Measurements from ENCODE around the gene ITGA11.

Gene ITGA11

DNA sequence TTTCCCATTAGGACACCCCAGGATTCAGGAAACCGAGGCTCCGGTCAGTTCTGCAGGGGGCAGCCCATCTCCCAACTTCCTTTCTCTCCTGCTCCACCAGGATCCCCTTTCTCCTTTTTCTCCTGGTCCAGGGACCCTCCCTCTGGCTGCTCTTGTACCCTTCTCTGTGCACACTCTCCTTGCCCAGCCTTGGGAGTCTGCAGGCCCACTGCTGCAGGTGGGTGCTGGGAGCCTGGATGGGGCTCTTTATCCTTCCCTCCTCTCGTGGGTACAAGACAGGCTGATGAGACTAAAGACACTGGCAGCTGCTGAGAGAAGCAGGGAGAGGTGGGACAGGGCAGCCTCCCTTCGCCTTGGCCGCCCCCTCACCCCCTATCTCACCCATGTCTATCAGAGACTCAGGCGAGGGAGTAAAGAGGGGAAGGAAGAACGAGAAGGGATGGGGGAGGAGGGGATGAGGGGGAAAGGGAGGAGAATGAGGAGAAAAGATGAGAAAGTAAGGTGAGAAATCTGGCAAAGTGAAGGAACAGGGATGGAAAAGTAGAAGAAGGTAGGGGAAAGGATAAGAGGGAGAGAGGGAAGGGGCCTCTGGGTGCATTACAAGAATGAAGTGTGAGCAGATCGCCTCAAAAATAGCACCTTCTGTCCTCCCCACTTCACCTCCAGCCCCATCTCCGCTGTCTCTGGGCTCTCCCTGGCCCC lies 45.2 kb downstream of the ITGA11 start:
- no peak for DNase-seq

DNA sequence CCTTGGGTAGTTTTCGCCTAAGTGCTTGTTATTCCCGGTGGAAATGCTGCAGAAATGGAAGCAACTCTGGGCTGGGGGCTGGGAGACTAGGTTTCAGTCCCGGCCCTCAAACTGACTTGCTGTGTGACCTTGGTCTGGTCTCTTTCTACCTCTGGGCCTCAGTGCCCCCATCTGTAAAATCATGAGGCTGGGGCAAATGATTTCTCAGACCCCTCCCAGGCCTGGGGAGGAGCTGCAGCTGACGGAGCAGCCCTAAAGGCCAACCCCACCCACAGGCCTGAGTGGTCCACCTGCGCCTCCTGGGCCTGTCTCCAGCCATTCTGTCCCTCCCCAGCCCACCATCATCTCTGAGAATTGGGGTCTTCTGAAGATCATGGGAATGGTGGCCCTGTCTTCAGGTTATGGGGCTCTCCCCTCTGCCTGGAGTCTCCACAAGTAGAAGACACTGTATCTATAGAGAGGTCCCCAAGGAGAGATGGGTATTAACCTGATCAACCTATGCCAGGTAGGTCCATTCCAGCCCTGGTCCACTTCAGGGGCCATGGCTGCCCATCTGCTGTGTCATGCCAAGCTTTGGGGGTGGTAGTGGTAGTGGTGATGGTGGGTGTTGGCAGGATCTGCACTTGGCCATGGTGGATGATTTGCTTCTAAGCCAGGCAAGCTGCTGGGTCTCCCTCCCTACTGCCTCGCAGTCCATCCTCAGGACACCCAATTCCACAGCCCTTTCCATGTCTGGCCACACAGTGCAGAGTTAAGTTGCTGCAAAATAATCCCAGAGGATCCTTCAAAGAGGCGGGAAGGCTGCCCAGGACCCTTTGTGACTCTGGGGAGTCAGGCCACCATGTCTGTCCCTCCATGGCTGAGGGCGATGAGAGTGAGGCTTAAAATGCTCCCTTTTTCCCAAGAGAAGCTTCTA lies 46.0 kb downstream of the ITGA11 start:
- DNase-seq: no peak

GRCh38 chr15:68385240-68385561 lies 46.8 kb downstream of the ITGA11 start:
- DNase-seq: no peak

GRCh38 chr15:68384451-68385239 lies 47.3 kb downstream of the ITGA11 start:
- DNase-seq: no peak

DNA sequence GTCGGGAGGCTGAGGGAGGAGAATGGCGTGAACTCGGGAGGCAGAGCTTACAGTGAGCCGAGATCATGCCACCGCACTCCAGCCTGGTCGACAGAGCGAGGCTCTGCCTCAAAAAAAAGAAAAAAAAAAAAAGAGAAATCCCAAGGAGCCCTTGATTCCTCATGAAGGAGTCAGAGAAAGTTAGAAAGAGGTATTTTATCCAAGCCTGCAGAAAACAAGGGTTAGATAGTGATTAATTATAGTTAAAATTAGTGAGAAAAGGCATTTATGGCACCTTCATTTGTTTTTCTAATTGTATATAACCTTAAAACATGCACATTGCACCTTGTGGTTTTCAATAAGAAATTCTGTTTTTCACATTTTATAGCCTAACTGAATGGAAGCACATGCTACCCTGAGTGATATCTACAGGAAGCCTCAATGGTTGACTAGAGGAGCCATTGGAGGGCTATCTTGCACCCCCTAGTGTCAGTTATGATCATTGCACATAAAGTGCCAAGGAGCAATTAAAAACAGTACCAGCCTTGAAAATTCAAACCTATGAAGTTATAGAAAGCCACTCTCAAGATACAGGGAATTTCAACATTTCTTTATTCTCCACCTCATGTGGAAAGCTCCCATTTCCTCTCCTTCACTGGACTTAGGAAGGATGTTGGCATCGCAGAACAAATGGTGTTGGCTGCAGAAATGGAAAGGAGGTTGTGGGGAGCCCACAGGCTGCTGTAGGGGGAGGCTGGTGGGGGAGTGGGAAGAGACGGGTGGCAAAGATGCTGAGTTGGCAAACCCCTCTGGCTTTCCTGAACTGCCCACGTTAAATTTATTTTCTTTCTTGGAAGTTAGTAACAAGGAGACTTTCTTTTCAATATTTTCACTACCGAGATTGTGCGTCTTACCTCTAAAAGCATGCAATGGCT lies 48.5 kb downstream of the ITGA11 start:
- no peak for DNase-seq

GRCh38 chr15:68382286-68383007 lies 49.5 kb downstream of the ITGA11 start:
- no peak for DNase-seq

GRCh38 chr15:68380456-68380855 lies 51.5 kb downstream of the ITGA11 start:
- DNase-seq: no peak

GRCh38 chr15:68379759-68380290 lies 52.1 kb downstream of the ITGA11 start:
- no peak for DNase-seq

DNA sequence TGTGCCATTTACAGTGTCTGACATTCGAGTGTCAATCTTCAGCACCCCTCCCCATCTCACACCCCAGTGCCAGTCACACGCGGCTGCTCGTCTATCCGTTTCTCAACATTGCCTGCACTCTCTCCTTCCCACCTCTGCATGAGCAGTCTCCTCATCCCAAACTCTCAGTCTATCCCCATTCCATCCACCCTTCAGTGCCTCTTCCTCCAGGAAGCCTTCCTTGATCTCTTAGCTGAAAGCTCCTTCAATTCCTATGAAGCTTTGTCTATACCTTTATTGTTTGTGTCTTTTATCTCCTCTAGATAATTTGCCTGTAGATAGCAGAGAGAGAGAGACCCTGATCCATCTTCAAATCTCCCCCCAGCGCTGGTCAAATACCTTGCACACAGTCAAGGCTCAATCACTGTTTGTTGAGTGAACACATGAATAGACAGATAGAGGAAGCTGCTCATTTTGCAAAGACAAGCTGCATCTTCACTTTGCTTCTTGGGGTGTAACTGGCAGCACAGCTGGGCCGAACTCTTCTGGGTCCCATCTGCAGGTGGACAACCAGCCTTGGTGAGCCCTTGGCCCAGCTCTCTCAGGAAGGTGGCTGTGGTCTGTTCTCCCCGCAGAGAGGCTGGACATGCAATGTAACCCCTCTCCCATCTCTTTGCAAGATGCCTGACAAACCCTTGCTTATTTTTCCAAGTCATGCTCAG lies 52.8 kb downstream of the ITGA11 start:
- DNase-seq: no peak

DNA sequence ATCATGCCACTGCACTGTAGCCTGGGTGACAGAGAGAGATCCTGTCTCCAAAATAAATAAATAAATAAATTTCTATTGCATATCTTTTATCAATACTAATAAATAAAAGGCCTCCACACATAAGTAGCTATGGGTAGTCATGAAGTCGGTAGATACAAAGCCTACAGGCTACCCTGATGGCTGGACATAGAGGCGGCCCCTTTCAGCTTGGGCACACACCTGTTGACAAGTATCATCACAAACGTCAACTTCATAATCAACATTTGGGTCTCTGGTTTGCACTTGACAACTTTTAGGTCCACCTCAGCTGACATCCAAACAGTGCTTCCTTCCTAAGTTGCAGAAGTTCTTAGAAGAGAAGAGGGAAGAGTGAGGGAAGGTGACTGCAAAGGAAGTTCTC lies 53.4 kb downstream of the ITGA11 start:
- no peak for DNase-seq

DNA sequence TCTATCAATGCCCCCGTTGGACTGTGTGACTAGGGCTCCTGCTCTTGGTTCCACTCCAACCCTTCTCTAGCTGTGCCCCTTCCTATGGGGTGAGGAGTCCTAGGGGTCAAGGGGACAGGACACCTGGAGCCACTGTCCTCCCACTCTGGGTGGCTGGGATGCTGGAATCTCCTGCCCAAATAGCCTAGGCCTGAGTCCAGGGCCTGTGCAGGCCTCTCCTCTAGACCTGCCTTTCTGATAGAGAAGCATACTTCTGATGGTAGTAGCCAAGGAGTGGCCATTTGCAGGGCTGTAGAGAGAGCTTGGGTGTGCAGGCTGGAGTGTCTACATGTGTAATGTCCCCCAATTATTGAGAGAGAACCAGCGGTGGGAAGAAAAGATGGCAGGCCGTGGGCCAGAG lies 54.2 kb downstream of the ITGA11 start:
- DNase-seq: no peak

DNA sequence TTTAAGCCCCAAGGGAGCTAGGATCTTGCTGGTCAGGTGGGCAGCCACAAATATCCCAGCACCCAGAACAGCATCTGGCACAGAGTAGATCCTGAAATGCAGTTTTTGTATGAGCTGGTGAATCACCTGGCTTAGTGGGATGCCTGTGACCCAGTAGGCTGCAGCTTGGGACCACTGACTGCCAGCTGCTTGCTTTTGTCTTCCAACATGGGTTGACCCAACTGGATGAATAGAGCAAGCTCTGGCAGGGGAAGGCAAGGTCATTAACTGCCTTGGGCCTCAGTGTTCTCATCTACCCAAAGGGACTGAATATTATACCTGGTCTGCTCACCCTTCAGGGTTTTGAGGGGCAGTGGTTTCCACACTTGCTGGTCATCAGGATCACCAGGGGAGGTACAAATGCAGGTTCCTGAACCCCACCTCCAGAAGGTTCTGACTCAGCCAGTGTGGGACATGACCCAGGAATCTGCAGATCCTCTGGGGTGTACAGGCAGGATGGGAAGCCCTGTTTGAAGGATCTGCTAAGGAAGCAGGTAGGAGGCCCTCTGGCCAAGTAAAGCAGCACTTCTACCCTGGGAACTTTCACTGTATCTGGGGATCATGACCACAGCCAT lies 55.4 kb downstream of the ITGA11 start:
- DNase-seq: no peak

DNA sequence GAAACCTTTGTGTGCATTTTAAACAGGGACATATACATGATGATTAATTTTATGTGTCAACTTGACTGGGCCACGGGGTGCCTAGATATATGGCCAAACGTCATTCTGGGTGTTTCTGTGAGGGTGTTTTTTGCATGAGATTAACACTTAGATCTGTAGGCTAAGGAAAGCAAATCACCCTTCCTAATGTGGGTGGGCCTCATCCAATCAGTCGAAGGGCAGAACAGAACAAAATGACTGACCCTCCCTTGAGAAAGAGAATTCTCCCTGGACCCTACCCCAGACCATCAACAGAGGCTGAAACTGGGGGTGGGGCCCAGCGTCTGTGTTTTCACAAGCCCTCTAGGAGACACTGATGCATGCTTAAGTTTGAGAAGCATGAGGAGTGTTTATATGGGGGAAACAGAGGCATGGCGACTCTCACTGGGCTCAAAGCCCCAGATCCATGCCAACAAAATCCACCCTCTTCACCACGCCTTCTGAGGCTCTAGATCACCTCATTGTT lies 56.2 kb downstream of the ITGA11 start:
- no peak for DNase-seq

DNA sequence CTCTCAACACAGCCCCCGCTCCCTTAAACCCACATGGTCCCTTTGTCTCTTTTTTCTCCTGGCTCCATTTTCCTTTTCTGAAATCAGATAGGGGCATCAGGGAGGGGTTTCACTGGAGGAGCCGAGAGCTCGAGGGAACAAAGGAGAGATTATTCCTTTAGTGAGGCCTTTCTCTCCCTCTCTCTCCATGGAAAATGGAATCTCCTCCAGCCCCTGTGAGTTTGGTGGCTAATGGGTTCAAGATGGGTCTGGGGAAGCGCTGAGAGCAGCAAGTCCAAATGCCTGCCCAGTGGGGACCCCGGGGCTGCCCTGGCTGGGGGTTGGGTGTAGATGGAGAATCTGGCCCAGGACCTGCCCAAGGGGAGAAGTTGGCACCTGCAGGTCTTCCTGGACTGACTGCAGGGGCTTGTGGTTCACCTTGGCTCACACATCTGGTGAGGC lies 56.8 kb downstream of the ITGA11 start:
- DNase-seq: no peak

DNA sequence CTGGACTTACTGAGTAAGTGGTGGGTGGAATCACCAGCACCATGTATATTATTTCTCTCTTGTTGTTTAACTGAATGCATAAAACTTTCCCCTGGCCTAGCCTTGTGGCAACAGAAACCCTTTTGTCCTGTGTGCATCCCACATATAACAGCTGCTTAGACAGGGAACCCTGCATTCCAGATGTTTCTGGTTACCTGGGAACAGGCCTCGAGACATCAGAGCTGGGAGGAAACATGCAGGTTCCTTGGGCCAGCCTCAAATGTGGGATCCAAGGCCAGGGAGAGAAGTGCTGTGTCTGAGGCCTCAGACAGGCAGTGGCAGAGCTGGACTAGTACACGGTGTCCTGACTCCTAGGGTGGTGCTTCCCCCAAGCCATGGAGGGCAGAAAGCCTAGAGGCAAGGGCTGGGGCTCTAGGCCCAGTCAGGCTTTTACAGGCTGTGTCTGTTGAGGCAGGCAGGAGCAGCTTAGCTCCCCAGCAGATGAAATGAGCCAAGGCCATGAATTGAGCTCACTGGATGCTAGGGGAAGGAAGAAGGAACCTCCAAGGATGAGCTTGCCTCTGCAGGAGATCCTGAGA lies 57.7 kb downstream of the ITGA11 start:
- no peak for DNase-seq

DNA sequence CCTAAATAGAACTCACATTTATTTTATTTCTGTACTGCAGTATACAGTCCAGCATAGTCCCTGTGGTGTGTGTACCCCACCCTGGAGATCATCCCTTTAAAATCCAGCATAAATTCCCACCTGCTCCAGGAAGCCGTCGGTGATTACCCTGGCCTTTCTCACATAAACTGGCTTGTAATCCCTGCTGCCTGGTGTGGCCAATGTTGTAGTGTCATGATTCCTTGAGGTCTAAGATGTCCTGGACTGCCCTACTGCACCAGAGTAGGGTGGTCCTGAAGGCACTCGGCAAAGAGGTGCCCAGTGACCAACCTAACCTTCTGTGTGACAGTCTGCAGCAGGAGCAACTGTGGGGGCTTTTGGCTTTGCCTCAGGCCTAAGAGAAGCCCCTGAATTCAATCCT lies 58.9 kb downstream of the ITGA11 start:
- DNase-seq: no peak

DNA sequence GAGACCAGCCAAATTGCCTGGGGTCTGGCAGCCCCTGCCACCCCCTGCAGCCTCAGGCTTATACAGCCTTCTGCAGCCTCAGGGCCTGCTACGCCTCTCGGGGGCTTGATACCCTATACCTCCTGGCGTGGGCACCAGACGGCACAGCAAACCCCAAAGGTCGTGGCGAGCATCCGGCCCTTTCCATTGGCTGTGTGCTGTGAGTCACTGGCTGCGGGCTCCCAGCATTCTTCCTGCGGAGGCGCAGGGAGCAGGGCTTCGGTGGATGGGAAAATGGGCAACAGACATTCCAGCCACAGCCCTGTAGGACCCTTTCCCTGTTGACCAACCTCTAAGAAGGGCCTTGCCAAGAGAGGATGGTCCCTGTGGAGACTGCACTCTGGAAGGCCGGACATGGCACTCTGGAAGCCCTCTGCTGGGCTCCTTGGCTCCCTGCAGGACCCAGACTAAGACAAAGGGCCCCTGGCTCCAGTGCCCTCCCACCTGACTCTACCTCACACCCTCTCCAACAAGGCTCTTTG lies 59.6 kb downstream of the ITGA11 start:
- no peak for DNase-seq

- no peak for DNase-seq
These were observed 60.1 kb downstream of the ITGA11 start for GRCh38 chr15:68371851-68372250.

- no peak for DNase-seq
These were observed 60.8 kb downstream of the ITGA11 start for GRCh38 chr15:68371160-68371559.

- no peak for DNase-seq
These were observed 61.2 kb downstream of the ITGA11 start for GRCh38 chr15:68370768-68371151.
